ACHN (cell line): Measurements from ENCODE around the gene GCHFR.

ENCODE experiments used
- DNase-seq: peaks from one replicate; pipeline ENCODE4 v3.0.0-alpha.2; 2015
- in situ Hi-C: cut with HindIII; loops from 2 replicates; pipeline ENCODE4 v1.10.0; 2017; ENCODE audit warnings: low sequenced_read_pairs, low pct_ligation_motif_present, low pct_unique_long_range_greater_than_20kb

GCHFR gene

DNA sequence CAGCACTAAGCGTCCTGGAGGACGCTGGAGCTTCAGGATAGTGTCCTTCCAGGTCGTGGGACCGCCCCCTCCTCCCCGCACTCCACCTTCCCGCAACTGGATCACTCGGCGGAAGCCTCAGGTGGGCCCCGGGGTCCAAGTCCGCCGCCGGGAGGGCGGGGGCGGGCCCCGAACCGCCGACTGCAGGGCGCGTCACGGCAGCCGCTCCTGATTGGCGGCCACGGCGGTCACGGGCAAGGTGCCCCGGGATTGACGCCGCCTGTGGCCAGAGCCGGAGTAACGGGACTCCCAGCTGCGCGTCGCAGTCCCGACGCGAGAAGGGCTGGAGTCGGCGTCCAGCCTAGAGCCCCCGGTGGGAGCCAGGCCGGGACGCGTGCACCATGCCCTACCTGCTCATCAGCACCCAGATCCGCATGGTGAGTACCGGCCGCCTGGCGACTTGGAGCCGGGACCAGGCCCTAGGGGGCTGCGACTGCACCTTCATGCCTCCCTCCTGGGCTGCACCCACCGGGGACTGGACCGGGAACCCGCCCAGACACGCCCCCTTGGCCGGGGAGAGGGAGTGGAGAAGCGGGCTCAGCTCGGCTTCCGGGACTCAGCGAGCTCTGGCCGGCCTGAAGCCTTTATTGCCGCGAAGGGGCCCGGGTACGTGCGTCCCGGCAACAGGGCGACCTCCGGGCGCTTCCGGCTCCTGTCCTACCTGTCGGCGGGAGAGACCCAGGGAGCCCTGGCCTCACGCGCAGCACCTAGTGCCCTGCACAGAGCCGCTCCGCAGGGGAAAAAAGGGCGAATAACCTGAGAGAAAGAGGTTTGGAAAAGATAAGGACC, at the start of gene GCHFR:
Gene GCHFR, plus strand, starts transcription at position 268 of the 828 bp plus-strand sequence. Its CDS starts 113 bp downstream, at position 381.
- DNase-seq: peak; percentile 77
- in situ Hi-C loops: no loop called here

DNA sequence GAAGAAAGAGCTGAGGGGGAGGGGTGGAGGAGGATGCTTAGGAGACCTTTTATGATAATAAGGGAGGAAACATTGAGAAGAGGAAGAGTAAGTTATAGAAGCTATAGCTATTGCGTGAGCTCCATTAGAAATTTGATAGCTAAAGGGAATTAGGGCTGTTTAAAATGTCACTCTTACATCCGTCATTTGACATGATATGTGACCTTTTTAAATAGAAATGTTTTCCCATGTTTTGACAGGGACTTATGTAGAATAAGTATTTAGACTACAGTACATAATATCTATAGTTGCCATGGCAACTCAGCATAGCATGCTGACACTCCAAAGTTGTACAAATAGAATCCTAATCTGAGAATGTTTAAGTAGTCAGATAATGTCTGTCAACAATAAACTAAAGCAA, 49.7 kb upstream of the GCHFR start:
- in situ Hi-C loops: no loop called here
- no peak for DNase-seq

DNA sequence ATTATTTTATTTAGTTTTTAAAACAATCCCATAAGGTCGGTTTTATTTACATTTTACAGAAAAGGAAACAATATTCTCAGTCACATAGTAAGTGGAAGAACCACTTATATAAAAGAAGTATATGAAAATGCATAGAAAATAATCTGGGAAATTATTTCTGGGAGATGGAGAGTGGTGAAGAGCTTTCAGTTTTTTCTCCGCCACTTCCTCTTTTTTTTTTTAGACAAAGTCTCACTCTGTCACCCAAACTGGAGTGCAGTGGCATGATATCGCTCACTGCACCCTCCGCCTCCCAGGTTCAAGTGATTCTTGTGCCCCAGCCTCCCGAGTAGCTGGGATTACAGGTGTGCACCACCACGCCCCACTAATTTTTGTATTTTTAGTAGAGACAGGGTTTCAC, 47.7 kb upstream of the GCHFR start:
- no peak for DNase-seq
- in situ Hi-C loops: no loop called here

DNA sequence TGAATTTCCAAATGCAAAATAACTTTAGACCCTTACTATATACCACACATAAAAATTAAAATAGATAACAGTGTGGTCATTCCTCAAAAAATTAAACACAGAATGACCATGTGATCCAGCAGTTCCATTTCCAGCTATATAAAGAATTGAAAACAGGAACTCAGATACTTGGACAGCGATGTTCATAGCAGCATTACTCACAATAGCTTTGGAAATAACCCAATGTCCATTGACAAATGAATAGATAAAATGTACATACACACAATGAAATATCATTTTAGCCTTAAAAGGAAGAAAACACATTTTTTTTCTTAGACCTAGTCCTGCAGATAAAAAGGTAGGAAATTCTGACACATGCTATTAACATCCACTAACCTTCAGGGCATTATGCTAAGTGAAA, 42.2 kb upstream of the GCHFR start:
- DNase-seq: no peak
- in situ Hi-C loops: no loop called here

DNA sequence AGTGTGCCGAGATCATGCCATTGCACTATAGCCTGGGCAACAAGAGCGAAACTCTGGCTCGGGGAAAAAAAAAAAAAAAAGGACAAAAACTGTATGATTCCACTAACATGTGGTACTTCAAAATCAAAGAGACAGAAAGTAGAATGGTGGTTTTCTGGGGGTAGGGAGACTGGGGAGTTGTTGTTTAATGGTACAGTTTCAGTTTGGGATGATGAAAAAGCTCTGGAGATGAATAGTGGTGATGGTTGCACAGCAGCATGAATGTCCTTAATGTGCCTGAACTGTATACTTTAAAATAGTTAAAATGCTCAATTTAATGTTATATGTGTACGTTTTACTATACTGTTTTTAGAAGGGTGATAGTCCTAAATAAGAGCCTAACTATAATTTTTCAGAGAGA, 41.5 kb upstream of the GCHFR start:
- no peak for DNase-seq
- in situ Hi-C loops: no loop called here

DNA sequence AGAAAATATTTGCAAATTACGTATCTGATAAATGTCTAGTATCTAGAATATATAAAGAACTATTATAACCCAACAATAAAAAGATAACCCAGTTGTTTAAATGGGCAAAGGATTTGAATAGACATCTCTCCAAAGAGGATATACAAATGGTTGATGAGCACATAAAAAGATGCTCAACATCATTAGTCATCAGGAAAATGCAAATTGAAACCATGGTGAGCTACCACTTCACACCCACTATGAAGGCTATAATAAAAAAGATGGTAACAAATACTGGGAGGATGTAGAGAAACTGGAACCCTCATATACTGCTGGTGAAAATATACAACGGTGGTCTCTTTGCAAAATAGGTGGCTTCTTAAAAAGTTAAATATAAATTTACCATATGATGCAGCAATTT, 40.9 kb upstream of the GCHFR start:
- in situ Hi-C loops: no loop called here
- no peak for DNase-seq

DNA sequence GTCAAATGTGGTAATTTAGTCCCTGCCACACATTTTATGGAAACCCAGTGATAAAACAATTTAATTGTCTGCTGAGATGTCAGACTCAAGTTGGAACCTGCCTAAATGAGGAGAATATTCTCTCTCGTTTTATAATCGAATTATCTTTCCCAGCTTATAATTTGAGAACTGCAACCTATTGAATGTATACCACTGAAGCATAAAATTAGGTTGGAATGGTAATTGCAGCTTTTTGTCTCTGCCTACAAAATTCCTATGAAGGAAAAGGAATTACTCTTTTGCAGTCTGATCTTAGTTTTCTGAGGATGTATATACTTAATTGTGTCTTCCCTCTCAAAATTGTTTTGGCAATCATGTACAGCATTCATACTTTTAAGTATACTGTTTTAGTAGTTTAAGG, 39.9 kb upstream of the GCHFR start:
- in situ Hi-C loops: no loop called here

DNA sequence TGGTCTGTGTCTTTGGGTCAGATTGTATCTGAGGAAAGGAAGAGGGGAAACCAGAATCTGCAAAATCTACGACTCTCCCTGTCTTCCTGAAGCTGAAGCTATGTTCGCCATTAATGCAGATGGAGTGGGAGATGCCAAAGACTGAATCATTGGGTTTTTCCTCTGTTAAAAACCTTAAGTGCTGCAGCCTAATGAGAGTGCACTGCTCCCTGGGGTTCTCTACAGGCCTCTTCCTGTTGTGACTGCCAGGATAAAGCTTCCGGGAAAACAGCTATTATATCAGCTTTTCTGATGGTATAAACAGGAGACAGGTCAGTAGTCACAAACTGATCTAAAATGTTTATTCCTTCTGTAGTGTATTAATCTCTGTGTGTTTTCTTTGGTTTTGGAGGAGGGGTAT, 32.8 kb upstream of the GCHFR start:
- in situ Hi-C loops: no loop called here
- no peak for DNase-seq

More for the DNA sequence above, 39.9 kb upstream of the GCHFR start:
- no peak for DNase-seq

DNA sequence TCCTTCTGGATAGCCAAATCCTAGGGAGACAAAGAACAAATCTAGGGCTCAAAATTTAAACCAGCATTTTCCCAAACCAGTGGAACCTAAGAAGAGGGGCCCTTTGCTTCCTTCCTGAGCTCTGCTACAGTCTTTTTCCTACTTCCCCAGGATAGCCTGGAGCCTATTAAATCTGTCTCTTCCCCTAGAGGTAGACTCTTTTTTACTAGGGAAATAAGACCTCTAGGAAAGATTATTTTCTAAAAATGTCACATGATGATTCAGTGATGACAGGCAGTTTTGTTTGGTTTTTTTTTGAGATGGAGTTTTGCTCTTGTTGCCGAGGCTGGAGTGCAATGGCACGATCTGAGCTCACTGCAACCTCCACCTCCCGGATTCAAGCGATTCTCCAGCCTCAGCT, 27.3 kb upstream of the GCHFR start:
- DNase-seq: no peak
- in situ Hi-C loops: no loop called here

DNA sequence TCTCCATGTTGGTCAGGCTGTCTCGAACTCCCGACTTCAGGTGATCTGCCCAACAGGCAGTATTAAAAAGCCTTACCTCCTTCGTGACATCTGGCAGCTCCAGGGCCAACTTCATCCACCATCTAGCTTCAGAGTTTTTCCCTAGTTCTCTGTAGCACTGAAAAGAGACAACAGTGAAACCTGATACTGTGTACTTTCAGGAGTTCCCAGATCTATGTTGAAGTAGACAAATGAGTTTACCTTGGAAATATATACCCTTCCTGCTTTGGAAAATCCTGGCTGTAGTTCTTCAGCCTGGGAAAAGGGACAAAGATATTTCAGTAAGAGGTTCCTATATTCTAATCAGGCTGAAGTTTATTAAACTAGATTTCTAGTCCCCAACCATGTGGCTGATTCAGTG, 26.8 kb upstream of the GCHFR start:
- in situ Hi-C loops: no loop called here
- no peak for DNase-seq

DNA sequence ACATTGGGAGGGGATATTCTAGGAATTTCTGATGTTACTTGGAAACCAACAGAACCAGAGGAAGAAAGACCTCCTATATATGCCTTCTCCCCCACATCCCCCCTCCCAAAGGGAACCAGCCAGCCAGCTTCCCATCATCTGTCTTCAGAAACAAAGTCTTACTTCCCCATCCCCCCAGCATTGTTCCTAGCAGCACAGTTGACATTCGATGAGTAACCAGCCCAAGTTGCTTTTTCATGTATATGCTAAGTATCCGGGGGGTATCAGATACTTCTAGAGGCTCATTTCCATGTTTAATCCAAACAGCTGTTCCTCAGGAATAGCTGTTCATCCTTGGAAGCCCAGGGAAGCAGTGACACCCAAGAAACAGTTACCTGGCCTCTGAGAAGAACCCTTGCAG, 24.8 kb upstream of the GCHFR start:
- in situ Hi-C loops: no loop called here
- DNase-seq: no peak

DNA sequence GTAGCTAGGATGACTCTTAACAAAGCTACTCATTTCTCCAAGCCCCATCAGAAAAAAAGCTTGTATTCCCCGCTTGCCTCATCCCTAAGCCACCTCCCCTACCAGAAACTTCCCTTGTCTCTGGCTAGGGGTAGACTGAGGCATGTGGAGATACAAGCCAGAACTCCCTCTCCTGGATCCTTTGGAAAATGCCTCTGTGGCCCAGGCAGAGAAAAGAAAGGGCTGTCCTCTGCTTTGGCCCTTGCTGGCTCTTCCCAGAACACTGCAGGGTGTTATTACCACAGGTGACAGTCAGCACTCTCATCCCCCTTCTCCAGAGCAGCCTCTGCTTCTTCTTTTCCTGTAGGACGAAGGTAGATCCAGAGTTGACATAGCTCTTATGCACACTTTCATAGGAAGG, 24.0 kb upstream of the GCHFR start:
- no peak for DNase-seq
- in situ Hi-C loops: no loop called here

DNA sequence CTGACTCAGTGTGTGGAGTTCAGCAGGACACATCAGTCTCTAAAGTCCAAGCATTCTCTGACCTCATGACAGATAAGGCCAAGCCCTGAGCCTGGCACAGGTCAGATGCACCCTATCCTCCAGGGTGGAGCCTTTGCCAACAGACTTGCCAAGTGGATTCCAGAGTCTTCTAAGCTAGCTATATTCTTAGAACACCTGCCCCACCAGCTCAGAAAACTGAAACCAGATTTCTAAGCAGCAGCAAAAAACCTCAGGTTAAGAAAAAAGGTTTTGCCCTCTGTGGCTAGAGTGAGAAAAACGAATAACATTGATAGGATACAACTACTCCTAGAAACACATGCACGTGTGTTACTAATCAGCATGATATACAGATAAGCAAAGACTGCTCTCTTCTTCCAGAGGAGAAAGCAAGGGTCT, 20.4 kb upstream of the GCHFR start:
- in situ Hi-C loops: no loop called here
- DNase-seq: no peak

DNA sequence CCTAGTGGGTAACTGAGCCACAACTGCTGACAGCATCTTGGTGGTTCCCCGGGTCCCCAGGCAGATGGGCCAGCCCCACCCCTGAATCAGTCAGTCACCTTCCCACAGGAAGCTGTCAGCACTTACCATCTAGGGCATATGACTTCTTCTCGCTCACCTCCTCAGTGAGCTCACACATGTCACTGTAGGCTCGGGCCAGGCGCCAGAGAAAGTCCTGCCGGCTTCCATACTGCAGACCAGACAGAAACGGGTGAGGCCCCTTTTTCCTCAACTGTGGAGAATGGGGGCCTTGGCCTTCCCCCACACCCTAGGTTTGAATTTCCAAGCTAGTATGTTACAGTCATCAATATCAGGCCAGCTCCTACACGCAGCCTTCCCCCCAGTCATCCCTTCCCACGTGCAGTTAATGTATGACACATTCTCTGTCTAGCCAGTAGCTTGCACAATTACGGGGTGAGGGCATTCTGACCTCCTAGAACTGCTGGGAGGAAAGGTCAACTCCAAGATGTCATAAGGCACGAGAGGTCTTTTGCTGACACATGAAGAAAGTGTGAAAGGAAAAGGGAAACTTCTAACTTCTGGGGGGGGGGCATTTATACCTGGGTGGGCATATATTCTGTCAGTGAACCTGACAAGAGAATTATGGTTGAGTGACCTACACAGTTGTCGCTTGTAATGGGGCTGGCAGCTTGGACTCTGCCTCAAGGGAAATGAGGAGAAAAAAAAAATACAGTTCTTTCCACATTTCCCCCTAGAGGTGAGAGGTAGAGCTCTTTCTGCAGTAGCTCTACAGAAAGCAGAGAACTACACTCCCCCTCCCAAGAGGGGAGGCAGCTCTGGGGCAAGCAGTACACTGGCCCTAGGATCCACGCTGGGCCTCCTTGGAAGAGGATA, 19.7 kb upstream of the GCHFR start:
- no peak for DNase-seq

DNA sequence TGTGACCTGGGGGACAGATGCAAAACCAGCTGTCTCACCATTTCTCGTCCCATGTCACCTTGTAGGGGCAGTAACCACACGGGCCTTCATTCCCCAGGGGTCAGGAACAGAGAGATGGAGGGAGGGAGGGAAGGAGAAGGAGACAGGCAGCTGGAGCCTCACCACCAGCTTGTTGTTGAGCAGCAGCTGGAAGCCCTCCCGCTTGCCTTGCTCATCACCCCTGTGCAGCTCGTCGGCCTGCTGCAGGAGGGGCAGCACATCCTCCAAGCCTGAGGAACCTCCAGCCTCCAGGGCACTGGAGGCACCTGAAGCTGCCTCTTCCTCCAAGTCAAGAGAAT, 19.1 kb upstream of the GCHFR start:
- no peak for DNase-seq
- in situ Hi-C loops: no loop called here

More for the DNA sequence above, 19.7 kb upstream of the GCHFR start:
- in situ Hi-C loops: no loop called here

DNA sequence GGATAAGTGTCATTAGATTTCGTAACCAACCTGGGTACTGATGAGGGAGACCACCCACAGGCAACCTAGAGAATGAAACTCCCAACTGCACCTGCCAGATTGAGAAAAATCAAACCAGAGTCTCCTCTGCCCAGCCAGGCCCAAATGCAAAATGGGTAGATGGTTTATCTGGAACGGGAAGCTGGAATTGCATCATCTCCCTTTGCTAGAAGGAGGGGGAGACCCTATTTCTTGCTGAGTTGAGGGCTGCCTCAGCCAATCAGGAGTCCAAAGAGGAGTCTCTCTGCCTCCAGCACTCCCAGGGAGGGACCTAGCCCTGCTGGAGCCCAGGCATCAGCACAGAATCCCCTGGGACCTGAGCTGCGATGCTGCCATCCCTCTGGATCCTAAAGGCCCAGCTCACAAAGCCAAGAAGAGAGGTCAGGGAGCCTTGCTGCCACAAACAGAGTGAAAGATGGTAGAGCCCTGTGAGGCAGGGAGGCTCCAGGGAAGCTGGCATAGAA, 16.9 kb upstream of the GCHFR start:
- in situ Hi-C loops: no loop called here
- DNase-seq: no peak

DNA sequence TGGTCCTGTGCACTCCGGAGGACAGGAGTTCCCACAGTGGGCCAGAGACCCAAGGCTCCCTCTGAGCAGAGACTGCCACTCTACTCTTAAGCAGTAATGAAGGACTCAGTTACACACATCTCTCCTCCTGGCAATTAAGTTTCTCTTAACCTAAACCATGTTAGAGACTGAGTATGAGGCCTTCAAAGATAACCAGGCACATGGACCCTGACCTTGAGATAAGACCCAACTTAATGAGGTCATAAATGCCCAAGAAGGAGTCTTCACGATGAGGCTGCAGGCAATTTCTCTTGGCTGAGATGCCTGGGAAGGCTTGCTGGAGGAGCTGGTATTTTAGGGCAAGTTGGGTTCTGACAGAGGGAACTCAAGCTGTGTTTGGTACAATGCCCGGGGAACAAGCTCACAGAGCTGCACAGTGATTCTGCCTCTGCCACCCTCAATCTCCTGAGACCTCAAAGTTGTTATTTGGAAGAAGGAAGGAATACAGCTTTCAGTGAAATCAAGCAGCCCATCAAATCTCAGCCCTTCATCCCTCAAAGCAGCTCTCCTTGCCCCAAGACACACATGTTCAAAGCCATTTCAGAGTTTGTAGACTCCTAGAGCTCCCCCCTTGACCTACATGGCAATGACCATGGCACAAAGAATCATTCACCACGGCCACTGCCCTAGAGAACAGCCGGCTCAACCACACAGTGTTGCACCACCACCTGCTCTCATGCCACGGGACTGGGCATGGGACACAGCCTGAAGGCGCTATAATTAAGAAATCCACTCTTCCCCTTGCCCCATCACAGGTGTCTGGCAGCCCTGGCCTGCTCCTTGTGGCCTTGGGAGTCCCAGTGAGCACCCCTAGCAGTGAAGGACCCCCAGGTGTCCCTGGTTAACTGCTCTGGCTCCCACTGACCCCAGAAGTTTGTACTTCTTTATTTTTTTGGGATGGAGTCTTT, 15.9 kb upstream of the GCHFR start:
- no peak for DNase-seq
- in situ Hi-C loops: no loop called here

DNA sequence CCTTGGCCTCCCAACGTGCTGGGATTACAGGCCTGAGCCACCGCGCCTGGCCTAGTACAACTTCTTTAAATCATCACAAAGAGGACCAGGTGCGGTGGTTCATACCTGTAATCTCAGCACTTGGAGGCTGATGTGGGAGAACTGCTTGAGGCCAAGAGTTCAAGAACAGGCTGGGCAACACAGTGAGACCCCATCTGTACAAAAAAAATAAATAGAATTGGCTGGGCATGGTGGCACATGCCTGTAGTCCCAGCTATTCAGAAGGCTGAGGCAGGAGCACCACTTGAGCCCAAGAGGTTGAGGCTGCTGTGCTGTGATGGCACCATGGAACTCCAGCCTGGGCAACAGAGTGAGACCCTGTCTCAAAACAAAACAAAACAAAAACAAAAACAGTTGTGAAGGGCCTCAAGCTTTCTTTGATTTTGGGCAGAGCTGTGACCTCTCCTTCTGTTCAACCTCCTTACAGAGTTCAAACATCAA, 14.7 kb upstream of the GCHFR start:
- in situ Hi-C loops: no loop called here
- DNase-seq: no peak
